Tibial nerve (tissue), 3 donors: Measurements from ENCODE around the gene WNT11.

ENCODE experiments used
- EP300 ChIP-seq, 2 donors: sonication (generic); formaldehyde crosslinking; IDR thresholded peaks; one replicate each; pipeline ENCODE4 v1.6.1; 2017; ENCODE audit warnings: antibody characterized with exemption in 2 of 2, mild to moderate bottlenecking in 1 of 2
- POLR2A ChIP-seq, 2 donors: fragments of 450-650 bp; IDR thresholded peaks; one replicate each; pipeline ENCODE4 v1.6.1; 2017; ENCODE audit warnings: antibody characterized with exemption in 2 of 2, mild to moderate bottlenecking in 2 of 2, moderate library complexity in 2 of 2

- TF ChIP-seq EP300 (IDR thresholded peaks at IDR 0.05) (no peak), POLR2A (IDR thresholded peaks at IDR 0.05) (no peak)
These were observed 33.7 kb downstream of the WNT11 start for GRCh38 chr11:76172583-76172982.
